GM12865 (cell line): ENCODE data around the gene SPATS2L.

Experiments
- DNase-seq: peaks from one replicate; pipeline ENCODE4 v3.0.0; 2010; ENCODE audit warnings: low read depth
- H3K4me3 ChIP-seq: 2 replicates; pipeline ENCODE4 v1.5.1; 2011; ENCODE audit warnings: mild to moderate bottlenecking, low read depth, low read length, control low read depth
- TF ChIP-seq, protein P1 (sequence below): IDR thresholded peaks from 2 replicates; pipeline ENCODE4 v1.5.1; 2011; ENCODE audit warnings: low read length, control low read depth, low read depth, inconsistent platforms; ENCODE audit not compliant: insufficient read depth; ENCODE audit errors: missing control alignments

SPATS2L gene

DNA sequence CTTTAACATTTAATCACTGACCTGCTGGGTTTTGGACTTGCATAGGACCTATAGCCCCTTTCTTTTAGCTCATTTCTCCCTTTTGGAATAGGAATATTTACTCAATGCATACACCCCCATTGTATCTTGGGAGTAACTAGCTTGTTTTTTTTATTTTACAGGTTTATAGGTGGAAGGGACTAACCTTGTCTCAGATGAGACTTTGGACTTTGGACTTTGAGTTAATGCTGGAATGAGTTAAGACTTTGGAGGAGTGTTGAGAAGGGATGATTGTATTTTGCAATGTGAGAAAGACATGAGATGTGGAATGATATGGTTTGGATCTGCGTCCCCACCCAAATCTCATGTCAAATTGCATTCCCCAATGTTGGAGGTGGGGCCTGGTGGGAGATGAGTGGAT lies 43.2 kb upstream of the SPATS2L start:
- DNase-seq, result no peak
- TF ChIP-seq, protein P1, sequence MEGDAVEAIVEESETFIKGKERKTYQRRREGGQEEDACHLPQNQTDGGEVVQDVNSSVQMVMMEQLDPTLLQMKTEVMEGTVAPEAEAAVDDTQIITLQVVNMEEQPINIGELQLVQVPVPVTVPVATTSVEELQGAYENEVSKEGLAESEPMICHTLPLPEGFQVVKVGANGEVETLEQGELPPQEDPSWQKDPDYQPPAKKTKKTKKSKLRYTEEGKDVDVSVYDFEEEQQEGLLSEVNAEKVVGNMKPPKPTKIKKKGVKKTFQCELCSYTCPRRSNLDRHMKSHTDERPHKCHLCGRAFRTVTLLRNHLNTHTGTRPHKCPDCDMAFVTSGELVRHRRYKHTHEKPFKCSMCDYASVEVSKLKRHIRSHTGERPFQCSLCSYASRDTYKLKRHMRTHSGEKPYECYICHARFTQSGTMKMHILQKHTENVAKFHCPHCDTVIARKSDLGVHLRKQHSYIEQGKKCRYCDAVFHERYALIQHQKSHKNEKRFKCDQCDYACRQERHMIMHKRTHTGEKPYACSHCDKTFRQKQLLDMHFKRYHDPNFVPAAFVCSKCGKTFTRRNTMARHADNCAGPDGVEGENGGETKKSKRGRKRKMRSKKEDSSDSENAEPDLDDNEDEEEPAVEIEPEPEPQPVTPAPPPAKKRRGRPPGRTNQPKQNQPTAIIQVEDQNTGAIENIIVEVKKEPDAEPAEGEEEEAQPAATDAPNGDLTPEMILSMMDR, result no peak

DNA sequence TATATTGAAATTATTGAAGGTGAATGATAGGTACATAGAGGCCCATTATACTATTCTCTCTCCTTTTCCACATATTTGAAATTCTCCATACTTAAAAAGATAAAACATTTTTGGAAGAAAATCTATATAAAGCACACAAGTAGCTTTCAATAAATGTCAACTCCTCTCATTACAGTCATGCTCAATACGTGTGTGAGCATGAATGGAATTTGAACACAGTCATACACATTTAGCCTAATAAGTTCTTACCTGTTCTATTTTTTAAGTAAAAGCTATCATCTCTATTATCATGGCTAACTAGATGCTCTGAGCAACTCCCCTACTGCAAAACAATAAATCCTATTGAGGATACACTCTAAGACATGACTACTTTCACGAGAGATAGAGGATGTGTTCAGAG lies 41.9 kb upstream of the SPATS2L start:
- TF ChIP-seq, protein P1, result no peak
- no peak overlapping the region for H3K4me3 ChIP-seq
- no peak for DNase-seq

More for the DNA sequence above, 43.2 kb upstream of the SPATS2L start:
- no peak overlapping the region for H3K4me3 ChIP-seq

DNA sequence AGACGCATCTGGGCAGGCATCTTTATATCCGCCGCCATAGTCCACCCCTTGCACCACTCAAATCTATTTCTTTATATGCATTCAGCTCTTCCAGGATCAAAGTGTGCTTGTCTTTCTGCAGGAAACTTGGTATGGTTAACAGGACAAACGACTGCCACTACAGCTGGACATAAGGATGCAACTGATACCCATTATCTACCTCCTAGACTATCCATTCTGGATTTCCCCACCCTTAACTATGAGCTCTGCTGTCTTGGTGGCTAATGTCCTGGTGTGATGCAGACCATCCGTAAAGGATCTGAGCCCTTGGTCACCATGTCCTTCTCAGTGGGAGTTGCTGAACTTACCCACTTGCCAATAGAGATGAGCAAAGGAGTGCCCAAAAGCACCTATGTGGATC lies 40.1 kb upstream of the SPATS2L start:
- no peak for DNase-seq
- no peak overlapping the region for H3K4me3 ChIP-seq
- TF ChIP-seq, protein P1, result no peak

DNA sequence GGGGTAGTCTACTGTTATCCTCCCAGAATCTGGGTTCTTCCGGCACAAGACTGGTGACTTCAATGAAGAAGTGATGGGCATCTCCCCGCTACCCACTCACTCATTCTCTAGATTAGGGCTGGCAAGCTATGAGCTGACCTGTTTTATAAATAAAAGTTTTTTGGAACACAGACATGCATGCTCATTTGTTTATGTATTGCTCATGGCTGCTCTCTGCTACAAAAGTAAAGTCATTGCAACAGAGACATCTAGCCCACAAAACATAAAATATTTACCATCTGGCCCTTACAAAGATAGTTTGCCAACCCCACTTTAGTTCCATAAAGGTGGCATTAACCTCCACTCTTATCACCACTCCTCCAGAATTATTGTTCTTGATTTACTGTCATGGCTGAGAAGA lies 39.1 kb upstream of the SPATS2L start:
- DNase-seq, result no peak
- TF ChIP-seq, protein P1, result no peak
- no peak overlapping the region for H3K4me3 ChIP-seq

DNA sequence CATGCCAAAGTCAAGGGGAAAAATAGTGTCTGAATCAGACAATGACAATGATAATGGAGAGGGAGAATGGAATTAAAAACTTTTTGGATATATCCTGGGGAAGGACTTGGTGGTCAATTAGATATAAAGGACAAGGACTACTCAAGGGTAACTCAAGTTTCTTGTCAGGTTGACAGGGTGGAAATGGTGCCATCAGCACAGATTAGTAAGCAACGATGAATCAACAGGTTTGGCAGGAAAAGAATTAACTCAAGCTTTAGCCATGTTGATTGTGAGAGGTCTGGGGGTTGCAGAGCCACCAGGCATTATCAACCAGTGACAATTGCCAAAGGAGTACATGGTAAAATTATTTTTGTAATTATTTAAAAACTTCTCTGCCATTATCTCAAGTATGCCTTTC lies 35.8 kb upstream of the SPATS2L start:
- TF ChIP-seq, protein P1, result no peak
- H3K4me3 ChIP-seq, result no peak overlapping the region
- no peak for DNase-seq

DNA sequence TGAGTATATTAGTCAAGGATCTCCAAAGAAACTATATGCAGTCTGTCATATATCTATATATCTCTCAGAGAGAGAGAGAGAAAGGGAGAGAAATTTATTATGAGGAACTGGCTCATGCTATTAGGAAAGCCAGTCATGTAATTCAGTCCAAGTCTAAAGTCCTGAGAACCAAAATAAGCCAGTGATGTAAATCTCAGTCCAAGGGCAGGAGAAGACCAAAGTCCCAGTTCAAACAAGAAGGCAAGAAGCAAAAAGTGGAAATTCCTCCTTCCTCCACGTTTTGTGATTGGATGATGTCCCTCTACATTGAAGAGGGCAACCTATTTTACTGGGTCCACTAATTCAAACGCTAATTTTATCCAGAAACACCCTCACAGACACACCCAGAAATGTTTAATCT lies 34.2 kb upstream of the SPATS2L start:
- DNase-seq, result no peak
- TF ChIP-seq, protein P1, result no peak
- H3K4me3 ChIP-seq, result no peak overlapping the region
